Activated CD8-positive, alpha-beta T cell treated with anti-CD3 and anti-CD28 coated beads, Interleukin-2, amount 10 ng/mL, durations not matched to agents 7 days and 5 days (primary cell): ENCODE data around the gene GLDC. TPM values are rescaled to one million over a fixed set of nuclear protein-coding genes. Genes with fewer than 3 reads are reported as not detected.

ENCODE experiments used
- ATAC-seq: fragments of 150-1000 bp; cut with Tn5 transposase; one replicate; pipeline ENCODE4 v1.10.0; 2021; ENCODE audit warnings: moderate library complexity
- CTCF ChIA-PET: fragments of 350-600 bp; sonication (Branson Sonifier 250); formaldehyde crosslinking; loops from one replicate; lab custom pipeline; 2021; ENCODE audit warnings: antibody characterized with exemption; lab: Charles Lee
- POLR2A ChIA-PET: fragments of 350-600 bp; sonication (Branson Sonifier 250); formaldehyde crosslinking; loops from one replicate; lab custom pipeline; 2021; ENCODE audit warnings: antibody characterized with exemption; lab: Charles Lee
- DNase-seq: peaks from one replicate; pipeline ENCODE4 v3.0.0-alpha.2; 2020
- H3K27ac Mint-ChIP-seq: one replicate; pipeline ENCODE4 v1.8.0; 2021; ENCODE audit warnings: mild to moderate bottlenecking, mixed read lengths
- H3K27me3 Mint-ChIP-seq: one replicate; pipeline ENCODE4 v1.8.0; 2021; ENCODE audit warnings: low read depth, mixed read lengths
- H3K36me3 Mint-ChIP-seq: one replicate; pipeline ENCODE4 v1.8.0; 2021; ENCODE audit warnings: low read depth, mixed read lengths
- H3K4me1 Mint-ChIP-seq: one replicate; pipeline ENCODE4 v1.8.0; 2021; ENCODE audit warnings: low read depth, mixed read lengths
- H3K4me3 Mint-ChIP-seq: one replicate; pipeline ENCODE4 v1.8.0; 2021; ENCODE audit warnings: mild to moderate bottlenecking, mixed read lengths
- H3K9me3 Mint-ChIP-seq: one replicate; pipeline ENCODE4 v1.8.0; 2022; ENCODE audit warnings: mixed read lengths; ENCODE audit not compliant: insufficient read depth
- total RNA-seq, 2 experiments: library from RNA; stranded (reverse); gene quantifications; one replicate each; pipeline ENCODE4 v1.2.3, GENCODE V29; 2021

GLDC gene
- total RNA-seq, 2 experiments from 2014 or later = 0.34 to 0.58 TPM

DNA sequence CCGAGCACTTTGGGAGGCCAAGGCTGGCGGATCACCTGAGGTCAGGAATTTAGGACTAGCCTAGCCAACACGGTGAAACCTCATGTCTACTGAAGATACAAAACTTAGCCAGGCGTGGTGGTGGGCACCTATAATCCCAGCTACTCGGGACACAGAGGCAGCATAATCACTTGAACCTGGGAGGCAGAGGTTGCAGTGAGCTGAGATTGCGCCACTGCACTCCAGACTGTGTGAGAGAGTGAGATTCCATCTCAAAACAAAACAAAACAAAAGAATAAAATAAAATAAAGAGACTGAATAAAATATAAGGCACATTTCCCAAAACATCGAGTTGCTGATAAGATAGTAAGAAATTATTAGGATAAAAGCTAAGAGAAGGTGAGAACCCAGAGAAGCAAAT, 32.3 kb upstream of the GLDC start:
- no peak overlapping the region for H3K27ac Mint-ChIP-seq
- no peaks in the 10 kb centered on the region for H3K27me3 Mint-ChIP-seq
- DNase-seq (no peak), ATAC-seq (no peak)
- peaks cover 9% of the 10 kb centered on the region for H3K4me1 Mint-ChIP-seq
- POLR2A ChIA-PET = interaction anchor here (0.7 to 0.9 kb wide), 2 partner anchors 25 to 265 kb away, joined by 3 read pairs; partner anchors contain the start of gene UHRF2
- H3K4me3 Mint-ChIP-seq = no peak overlapping the region
- no peaks in the 10 kb centered on the region for H3K9me3 Mint-ChIP-seq
- peaks cover 2% of the 10 kb centered on the region for H3K36me3 Mint-ChIP-seq
- CTCF ChIA-PET = interaction anchor here (1.0 kb wide), 2 partner anchors 61 to 110 kb away, joined by 3 read pairs; no protein-coding TSS in a partner anchor

DNA sequence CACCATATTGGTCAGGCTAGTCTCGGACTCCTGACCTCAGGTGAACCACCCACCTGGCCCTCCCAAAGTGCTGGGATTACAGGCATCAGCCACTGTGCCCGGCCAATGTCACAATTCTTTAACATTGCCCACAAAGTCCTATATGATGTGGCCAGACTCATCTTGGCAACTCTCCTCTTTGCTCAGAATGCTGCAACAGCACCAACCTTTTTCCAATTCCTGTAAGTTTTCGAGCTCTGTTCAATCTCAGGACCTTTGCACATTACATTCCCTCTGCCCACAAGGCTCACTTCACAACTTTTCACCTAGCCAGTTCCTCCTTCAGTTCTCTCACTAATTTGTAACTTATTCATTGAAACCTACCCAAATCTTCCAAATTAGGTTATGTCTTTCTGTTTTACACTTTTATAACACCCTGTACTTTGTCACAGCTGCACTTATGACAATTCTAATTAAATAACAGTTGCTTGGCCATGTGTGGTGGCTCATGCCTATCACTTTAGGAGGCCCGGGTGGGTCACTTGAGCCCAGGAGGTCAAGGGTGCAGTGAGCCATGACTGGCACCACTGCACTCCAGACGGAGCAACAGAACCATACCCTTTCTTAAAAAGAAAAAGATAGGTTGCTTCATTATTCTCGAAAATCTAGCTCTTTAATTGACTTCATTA, 30.9 kb upstream of the GLDC start:
- Mint-ChIP-seq H3K4me1 (peaks cover 6% of the 10 kb centered on the region), H3K4me3 (no peak overlapping the region), H3K9me3 (no peaks in the 10 kb centered on the region), H3K27me3 (no peaks in the 10 kb centered on the region), H3K36me3 (peaks cover 2% of the 10 kb centered on the region), H3K27ac (no peak overlapping the region)
- no peak for DNase-seq
- ChIA-PET CTCF (interaction anchor here (0.8 kb wide), 1 partner anchor 9 kb away, joined by 3 read pairs; no protein-coding TSS in a partner anchor), POLR2A (interaction anchor here (1.8 kb wide), 1 partner anchor 82 kb away, joined by 7 read pairs; the partner anchor contains the start of gene KDM4C)
- no peak for ATAC-seq

- ATAC-seq (no peak), DNase-seq (no peak)
- no peaks in the 10 kb centered on the region for H3K9me3 Mint-ChIP-seq
- H3K36me3 Mint-ChIP-seq = no peaks in the 10 kb centered on the region
- ChIA-PET CTCF (no interaction called here), POLR2A (no interaction called here)
- no peaks in the 10 kb centered on the region for H3K27me3 Mint-ChIP-seq
- no peak overlapping the region for H3K4me3 Mint-ChIP-seq
- H3K4me1 Mint-ChIP-seq = peaks cover under 1% of the 10 kb centered on the region
- H3K27ac Mint-ChIP-seq = no peak overlapping the region
These were observed 29.7 kb upstream of the GLDC start for GRCh38 chr9:6675268-6675667.

DNA sequence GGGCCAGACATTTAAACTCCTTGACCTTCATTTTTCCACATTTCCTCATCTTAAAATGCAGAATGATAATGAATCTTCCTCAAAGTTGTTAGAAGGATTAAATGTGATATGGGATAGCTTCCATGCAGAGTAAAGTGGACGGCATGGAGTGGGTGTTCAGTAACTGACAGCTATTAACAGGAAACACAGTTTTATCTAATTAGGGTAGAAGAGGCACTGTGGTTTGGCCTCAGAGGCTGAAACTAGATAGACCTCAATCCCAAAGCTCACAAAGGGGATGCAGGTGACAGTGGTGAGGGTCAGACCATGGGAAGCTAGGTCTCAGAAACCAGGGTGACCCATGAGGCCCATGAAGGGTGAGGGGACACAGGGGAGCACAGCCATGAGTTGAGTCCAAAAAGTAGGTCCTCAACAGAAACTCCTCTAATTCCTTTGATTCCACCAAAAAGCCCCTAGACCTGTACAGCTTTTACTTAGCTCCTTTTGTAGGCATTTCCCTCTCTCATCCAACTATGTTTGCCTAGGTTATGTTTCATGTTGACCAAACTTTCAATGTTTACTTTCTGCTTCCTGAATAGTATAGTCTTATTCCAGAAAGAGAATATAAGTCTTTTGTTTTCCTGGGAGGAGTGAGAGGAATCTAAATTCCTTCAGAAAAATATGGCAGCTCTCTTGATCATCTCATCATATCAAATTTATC, 27.9 kb upstream of the GLDC start:
- Mint-ChIP-seq H3K4me3 (no peak overlapping the region), H3K27ac (no peak overlapping the region), H3K9me3 (no peaks in the 10 kb centered on the region), H3K36me3 (no peaks in the 10 kb centered on the region), H3K4me1 (no peaks in the 10 kb centered on the region), H3K27me3 (no peaks in the 10 kb centered on the region)
- ChIA-PET POLR2A (no interaction called here), CTCF (interaction anchor here (0.6 to 0.8 kb wide), 2 partner anchors 88 to 187 kb away, joined by 3 read pairs; no protein-coding TSS in a partner anchor)
- DNase-seq (no peak), ATAC-seq (no peak)

DNA sequence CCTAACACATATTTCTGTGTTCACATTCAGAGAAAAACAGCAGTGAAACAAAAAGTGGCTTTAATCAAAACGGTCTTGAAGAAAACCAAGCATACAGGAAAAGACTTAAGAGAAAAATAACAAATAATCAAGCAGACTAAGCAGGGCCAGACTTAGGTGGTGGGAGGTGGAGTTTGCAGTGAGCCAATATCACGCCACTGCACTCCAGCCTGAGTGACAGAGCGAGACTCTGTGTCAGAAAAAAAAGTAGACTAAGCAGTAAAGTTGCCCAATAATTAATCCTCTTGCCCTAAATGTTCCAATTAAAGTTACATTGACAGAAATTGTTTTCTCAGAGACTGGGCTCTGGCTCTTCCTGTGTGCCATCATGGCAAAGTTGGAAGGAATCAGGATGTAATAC, 26.6 kb upstream of the GLDC start:
- POLR2A ChIA-PET = no interaction called here
- Mint-ChIP-seq H3K36me3 (no peaks in the 10 kb centered on the region), H3K27me3 (no peaks in the 10 kb centered on the region), H3K27ac (no peak overlapping the region), H3K9me3 (no peaks in the 10 kb centered on the region), H3K4me3 (no peak overlapping the region), H3K4me1 (no peaks in the 10 kb centered on the region)
- no peak for ATAC-seq
- CTCF ChIA-PET = no interaction called here
- no peak for DNase-seq

GRCh38 chr9:6671416-6671815, 25.9 kb upstream of the GLDC start:
- no peaks in the 10 kb centered on the region for H3K9me3 Mint-ChIP-seq
- CTCF ChIA-PET = interaction anchor here (0.7 kb wide), 1 partner anchor 64 kb away, joined by 3 read pairs; no protein-coding TSS in a partner anchor
- POLR2A ChIA-PET = no interaction called here
- DNase-seq (no peak), ATAC-seq (no peak)
- H3K4me1 Mint-ChIP-seq = no peaks in the 10 kb centered on the region
- no peaks in the 10 kb centered on the region for H3K36me3 Mint-ChIP-seq
- H3K27ac Mint-ChIP-seq = no peak overlapping the region
- no peaks in the 10 kb centered on the region for H3K27me3 Mint-ChIP-seq
- no peak overlapping the region for H3K4me3 Mint-ChIP-seq

- ATAC-seq (no peak), DNase-seq (no peak)
- Mint-ChIP-seq H3K36me3 (no peaks in the 10 kb centered on the region), H3K4me3 (no peak overlapping the region), H3K4me1 (no peaks in the 10 kb centered on the region), H3K27ac (no peak overlapping the region), H3K27me3 (no peaks in the 10 kb centered on the region), H3K9me3 (no peaks in the 10 kb centered on the region)
- POLR2A ChIA-PET = no interaction called here
- CTCF ChIA-PET = no interaction called here
These were observed 24.4 kb upstream of the GLDC start for GRCh38 chr9:6669881-6670280.

- DNase-seq = no peak
- Mint-ChIP-seq H3K36me3 (no peaks in the 10 kb centered on the region), H3K27me3 (no peaks in the 10 kb centered on the region), H3K27ac (no peak overlapping the region), H3K4me1 (no peaks in the 10 kb centered on the region), H3K4me3 (no peak overlapping the region), H3K9me3 (no peaks in the 10 kb centered on the region)
- ChIA-PET POLR2A (no interaction called here), CTCF (interaction anchor here (0.9 to 1.6 kb wide), 5 partner anchors 9 to 313 kb away, joined by 3 to 9 read pairs (median 4); no protein-coding TSS in a partner anchor)
- no peak for ATAC-seq
These were observed 22.2 kb upstream of the GLDC start for GRCh38 chr9:6667633-6668280.

DNA sequence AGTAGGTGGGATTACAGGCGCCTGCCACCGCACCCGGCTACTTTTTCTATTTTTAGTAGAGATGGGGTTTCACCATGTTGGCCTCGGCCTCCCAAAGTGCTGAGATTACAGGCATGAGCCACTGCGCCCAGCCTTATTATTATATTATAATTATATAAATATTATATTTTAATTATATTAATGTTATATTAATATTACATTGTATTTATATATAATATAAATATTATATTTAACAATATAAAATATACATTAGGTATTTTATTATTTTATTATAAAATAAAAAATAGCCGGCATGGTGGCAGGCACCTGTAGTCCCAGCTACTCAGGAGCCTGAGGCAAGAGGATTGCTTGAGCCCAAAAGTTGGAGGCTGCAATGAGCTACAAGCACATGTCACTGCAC, 21.6 kb upstream of the GLDC start:
- ATAC-seq (no peak), DNase-seq (no peak)
- no peaks in the 10 kb centered on the region for H3K36me3 Mint-ChIP-seq
- H3K27ac Mint-ChIP-seq = no peak overlapping the region
- H3K4me3 Mint-ChIP-seq = no peak overlapping the region
- H3K4me1 Mint-ChIP-seq = no peaks in the 10 kb centered on the region
- H3K9me3 Mint-ChIP-seq = no peaks in the 10 kb centered on the region
- ChIA-PET POLR2A (interaction anchor here (0.6 kb wide), 1 partner anchor 638 kb away, joined by 4 read pairs; no protein-coding TSS in a partner anchor), CTCF (interaction anchor here (0.9 to 1.6 kb wide), 5 partner anchors 9 to 312 kb away, joined by 3 to 9 read pairs (median 4); no protein-coding TSS in a partner anchor)
- H3K27me3 Mint-ChIP-seq = no peaks in the 10 kb centered on the region

GRCh38 chr9:6665628-6666027, 20.1 kb upstream of the GLDC start:
- H3K27ac Mint-ChIP-seq = no peak overlapping the region
- no peaks in the 10 kb centered on the region for H3K4me1 Mint-ChIP-seq
- ChIA-PET POLR2A (no interaction called here), CTCF (no interaction called here)
- no peak overlapping the region for H3K4me3 Mint-ChIP-seq
- H3K27me3 Mint-ChIP-seq = no peaks in the 10 kb centered on the region
- DNase-seq (no peak), ATAC-seq (no peak)
- H3K9me3 Mint-ChIP-seq = no peaks in the 10 kb centered on the region
- no peaks in the 10 kb centered on the region for H3K36me3 Mint-ChIP-seq

DNA sequence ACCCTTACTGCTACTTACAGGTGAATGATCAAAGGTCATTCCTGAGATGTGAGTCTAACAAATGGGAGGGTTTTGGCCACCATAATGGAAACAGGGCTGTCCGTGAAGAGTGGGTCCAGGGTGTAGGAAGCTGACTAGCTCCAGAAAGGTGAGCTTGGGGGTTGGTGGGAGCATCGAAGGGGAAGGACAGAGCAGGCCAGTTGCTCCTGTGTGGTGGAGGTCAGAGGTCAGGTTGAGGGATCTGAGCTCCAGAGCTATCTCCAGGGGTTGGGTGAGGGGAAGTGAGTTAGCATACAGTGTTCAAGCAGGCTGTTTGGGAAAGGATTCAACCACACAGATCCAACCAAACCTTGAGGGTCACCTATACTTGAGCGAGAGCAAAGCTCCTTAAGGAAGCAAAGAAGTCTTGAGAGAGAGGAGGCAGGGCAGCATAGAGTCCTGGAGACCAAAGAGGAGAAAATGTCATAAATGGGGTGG, 18.7 kb upstream of the GLDC start:
- H3K4me3 Mint-ChIP-seq = no peak overlapping the region
- POLR2A ChIA-PET = no interaction called here
- CTCF ChIA-PET = interaction anchor here (0.6 to 1.2 kb wide), 2 partner anchors 79 to 81 kb away, joined by 3 read pairs; no protein-coding TSS in a partner anchor
- no peaks in the 10 kb centered on the region for H3K9me3 Mint-ChIP-seq
- H3K4me1 Mint-ChIP-seq = no peaks in the 10 kb centered on the region
- H3K36me3 Mint-ChIP-seq = no peaks in the 10 kb centered on the region
- H3K27me3 Mint-ChIP-seq = no peaks in the 10 kb centered on the region
- no peak for DNase-seq
- no peak overlapping the region for H3K27ac Mint-ChIP-seq
- no peak for ATAC-seq
